Stimulated activated CD4-positive, alpha-beta T cell treated with anti-CD3 and anti-CD28 coated beads, Interleukin-2, amount 100 ng/mL, for 4 hours (primary cell): Measurements from ENCODE around the gene CAV1.

Source experiments
- DNase-seq: peaks from one replicate; pipeline ENCODE4 v3.0.0-alpha.2; 2020; ENCODE audit warnings: low read depth

Gene CAV1

DNA sequence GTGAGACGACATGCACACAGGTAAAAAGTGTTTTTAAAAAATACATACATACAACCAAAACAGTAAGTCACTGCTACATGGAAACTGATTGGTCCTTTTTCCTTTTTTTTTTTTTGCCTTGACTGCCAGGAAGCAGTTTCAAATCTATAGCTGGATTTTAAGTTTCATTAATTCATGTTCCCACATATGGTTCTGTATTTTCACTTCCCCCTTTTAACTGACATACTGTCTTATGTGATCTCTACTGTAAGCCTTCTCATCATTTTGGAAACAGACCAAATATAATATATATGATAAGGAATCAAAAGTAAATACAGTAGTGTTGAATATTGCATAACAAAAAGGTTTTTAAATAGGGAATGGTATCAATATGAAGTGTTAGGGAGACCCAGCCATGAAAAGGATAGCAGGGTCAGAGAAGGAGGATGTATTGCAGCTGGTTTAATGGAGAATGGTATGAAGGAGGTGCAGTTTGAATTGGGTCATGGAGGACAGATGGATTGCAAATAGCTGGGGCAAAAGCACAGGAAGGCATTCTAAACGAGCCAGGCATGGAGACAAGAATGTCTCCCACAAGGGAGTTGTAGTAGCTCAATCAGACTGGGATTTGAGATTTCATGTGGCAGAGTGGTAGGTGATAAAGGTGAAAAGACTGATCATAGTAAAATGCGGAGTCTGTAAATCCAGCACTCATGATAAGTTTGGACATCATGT, 5.4 kb downstream of the CAV1 start:
- DNase-seq: no peak

- no peak for DNase-seq
These were observed 7.4 kb downstream of the CAV1 start for GRCh38 chr7:116532102-116532688.

DNA sequence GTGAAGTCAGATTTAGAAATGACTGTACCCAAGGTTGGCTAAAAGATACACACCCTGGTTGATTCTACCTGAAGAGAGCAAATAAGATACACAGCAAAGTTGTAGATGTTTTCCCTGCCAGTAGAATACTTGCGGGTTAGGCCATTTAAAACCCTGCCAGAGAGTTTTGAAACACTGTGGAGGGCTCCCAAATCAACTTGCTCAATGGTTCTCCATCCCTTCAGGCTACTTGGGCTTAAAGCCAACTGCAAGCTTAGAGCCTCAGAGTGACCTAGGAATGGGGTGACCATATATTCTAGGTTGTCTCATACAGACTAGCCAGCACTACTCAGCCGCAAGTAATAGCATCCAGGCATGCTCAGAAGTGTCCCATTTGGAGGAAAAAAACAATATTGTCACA, 10.0 kb downstream of the CAV1 start:
- DNase-seq: no peak

DNA sequence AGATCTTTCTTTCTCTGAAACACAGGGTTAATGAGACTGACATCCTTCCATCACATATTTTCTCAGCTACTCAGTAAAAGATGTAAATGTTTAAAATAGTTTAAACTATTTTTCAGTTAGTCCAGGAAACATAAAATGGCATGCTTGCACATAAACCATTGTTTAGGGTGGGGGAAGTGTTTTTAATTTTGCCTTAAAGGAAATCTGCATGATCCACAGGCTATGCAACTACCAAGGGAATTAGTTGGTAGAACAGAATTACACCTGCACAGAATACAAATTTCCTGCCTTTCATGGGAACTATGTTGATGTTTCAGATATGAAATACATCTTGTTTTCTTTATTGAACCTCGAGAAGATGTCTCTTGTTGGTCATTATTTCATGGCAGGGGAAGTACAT, 10.6 kb downstream of the CAV1 start:
- no peak for DNase-seq

DNA sequence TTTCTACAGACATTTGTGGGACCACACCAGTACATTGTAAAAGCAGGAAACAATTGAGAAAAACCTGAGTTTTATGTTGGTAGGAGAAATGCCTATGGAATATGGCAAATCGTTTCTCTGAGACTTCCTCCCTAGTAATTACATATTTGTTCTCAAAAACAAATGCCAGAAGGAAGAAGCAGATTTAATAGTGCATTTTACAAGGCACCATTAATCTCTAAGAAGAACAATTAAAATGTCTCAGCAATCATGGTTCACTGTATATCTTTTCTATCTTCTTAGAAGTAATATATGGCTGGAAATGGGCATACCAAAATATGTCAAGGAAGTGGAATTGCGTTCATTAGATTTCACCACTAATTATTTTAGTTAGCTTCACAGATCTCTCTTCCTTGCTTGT, 13.3 kb downstream of the CAV1 start:
- no peak for DNase-seq

DNA sequence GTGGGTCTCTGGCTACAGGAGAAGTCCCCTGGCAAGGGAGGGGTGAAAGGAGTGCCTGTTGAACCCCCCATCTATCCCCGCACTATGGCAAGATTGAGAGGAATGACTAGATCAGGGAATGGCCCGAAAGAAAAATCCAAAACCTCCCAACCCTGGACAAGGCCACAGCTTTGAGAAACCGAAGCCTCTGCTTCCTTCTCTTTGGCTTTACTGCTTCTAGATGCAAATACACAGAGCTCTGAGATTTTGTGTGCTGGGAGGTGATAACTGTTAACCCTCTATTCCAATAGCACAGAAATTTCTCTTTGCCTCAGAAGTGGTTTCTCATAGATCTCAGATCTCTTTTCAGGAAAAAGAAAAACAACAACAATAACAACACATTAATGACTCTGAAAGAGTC, 15.0 kb downstream of the CAV1 start:
- no peak for DNase-seq

DNA sequence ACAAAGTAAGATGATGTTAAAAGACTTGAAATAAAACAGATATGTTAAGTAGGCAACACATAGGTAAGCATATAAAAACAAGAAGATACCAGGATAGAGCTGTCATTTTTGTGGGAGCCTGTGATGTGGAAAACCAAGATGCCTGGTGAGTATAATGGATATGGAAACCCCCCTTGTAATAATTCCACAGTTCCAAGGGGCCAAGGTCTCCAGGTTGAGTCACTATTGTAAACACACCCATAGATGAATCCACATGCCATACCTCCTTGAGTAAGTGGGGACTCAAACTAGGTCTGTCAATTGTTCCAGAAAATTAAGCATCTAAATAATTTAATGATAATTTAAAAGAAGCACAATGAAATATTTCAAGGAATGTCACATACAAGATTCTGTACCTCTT, 15.9 kb downstream of the CAV1 start:
- DNase-seq: no peak

DNA sequence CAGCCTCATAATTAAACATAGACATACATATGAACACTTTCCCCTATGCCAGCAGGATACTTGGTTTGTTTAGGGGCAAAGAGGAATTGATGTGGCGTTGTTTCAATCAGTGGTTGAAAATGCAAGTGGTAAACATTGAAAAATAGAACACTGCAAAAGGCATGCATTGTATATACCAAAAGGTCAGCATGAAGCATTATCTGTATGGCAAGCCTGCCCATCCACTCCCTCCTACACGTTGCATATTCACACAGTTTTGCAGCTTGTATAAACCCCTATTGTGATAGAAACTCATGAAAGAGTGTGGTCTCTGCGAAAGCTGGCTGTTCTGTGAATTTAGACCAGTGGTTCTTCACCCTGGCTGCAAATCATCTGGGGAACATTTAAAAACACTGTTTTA, 17.1 kb downstream of the CAV1 start:
- no peak for DNase-seq

DNA sequence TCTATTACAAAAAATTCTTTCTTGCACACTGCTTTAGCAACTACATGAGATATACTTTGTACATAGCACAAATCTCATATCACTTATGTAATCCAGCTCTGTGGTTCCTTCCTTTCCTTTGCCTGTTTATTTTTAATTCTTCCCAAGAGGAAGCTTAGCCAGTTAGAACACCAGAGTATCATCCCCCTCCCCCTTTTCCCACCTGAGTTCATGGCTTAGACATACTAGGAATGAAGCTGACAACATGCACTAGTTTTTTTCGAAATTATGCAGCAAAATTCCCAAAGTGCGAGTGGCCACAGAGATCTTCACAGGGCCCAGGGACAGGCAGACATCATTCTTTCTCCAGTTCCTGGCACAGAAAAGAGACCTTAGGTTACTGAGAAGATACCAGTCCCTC, 17.8 kb downstream of the CAV1 start:
- no peak for DNase-seq

- no peak for DNase-seq
These were observed 18.8 kb downstream of the CAV1 start for GRCh38 chr7:116543664-116544063.

GRCh38 chr7:116544487-116544886, 19.7 kb downstream of the CAV1 start:
- no peak for DNase-seq

GRCh38 chr7:116545411-116545993, 20.7 kb downstream of the CAV1 start:
- no peak for DNase-seq

DNA sequence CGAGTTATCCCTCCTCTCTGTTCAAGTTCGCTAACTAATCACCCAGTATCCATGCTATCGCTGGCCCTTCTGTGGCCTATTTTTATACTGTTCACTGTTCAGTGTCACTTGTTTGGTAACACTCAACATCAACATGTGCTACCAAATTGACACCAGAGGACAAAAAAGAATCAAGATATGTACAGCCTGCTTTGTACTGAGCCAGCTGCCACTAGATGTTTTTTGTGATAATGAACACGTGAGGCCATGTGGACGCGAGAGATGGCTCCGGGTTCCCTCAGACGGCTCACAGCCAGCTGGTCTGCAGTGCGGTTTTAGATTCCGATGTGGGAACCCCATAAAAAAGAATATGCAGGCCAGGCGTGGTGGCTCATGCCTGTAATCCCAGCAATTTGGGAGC, 21.2 kb downstream of the CAV1 start:
- no peak for DNase-seq

DNA sequence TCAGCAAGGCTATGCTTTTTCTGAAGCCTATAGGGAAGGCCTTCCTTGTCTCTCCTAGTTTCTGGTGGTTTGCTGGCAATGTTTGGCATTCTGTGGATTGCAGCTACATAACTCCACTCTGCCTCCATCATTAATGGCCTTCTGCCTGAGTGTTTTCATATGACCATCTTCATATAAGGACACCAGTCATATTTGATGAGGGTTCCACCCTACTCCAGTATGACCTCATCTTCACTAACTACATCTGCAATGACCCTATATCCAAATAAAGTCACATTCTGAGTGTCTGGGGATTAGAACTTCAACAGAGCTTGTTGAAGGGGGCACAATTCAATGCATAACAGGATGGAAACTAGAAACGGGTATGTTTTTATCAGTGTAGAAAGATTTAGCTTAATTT, 22.1 kb downstream of the CAV1 start:
- no peak for DNase-seq

- no peak for DNase-seq
These were observed 22.5 kb downstream of the CAV1 start for GRCh38 chr7:116547347-116547746.

- DNase-seq: no peak
These were observed 23.7 kb downstream of the CAV1 start for GRCh38 chr7:116548506-116548905.

GRCh38 chr7:116549370-116549769, 24.5 kb downstream of the CAV1 start:
- no peak for DNase-seq

DNA sequence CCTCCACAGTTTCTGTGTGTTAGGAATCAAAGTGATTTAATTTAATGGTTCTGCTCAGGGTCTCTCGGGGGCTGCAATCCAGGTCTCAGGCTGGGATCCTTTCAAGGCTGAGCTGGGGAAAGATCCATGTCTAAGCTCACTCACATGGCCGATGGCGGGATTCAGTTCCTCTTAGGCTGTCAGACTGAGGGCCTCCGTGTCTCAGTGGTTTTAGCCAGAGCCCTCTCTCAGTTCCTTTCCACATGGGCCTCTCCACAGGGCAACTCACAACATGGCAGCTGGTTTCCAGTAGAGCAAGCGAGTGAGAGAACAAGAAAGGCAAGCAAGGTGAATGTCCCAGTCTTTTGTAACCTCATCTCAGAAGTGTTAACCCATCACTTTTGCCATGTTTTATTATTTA, 26.9 kb downstream of the CAV1 start:
- DNase-seq: no peak

- no peak for DNase-seq
These were observed 27.8 kb downstream of the CAV1 start for GRCh38 chr7:116552602-116553001.

DNA sequence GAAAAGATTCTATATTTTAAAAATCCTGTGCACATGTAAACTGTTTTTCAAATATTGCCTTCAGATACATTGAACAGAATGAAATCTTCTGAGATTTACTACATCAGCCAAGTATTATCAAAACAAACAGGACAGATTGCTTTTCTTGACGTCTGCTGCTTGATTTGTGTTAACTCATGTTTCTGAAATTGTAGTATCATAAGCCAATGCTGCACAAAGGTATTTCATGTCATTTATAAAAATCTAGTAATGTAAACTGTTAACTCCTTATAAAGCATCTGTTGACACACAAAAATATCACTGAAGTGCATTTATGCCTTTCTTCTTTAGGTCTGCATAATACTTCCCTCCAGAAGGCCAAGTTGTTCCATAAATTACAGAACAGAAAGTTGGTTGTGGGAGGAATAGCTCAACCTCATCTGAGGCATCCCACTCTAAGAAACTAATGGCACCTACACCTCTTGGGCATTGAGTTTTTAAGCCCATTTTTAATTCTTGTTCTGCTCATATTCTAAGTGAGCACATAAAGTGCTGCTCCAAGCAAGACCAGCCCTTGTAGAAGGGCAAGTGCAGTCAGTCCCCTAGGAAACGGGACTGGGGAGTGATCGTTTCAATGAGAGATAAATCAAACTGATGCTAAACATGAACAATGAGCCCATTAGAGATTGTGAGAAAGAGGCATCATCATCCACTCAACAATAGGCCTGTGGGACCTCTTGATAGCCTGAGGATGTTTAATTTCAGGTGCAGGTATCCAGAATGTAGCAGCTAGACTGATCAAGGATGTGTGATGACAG, 28.5 kb downstream of the CAV1 start:
- no peak for DNase-seq

DNA sequence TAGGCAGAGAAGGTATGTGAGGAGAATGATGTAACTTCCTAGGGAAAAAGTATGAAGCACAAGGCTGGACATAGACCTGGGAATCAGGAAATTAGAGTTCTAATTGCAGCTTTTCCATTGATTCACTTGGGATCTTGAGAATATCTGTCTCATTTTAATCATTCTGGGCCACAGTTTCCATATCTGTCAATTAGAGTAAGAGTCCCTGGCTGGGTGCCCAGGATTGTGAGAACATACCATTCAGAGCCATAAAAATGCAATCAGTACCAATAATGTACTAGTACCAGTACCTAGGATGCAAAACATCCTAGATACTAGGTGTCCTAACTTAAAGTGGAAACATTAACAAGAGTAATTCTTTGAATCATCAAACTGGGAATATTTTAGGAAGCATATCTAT, 29.6 kb downstream of the CAV1 start:
- DNase-seq: no peak

GRCh38 chr7:116554911-116555310, 30.1 kb downstream of the CAV1 start:
- DNase-seq: no peak

DNA sequence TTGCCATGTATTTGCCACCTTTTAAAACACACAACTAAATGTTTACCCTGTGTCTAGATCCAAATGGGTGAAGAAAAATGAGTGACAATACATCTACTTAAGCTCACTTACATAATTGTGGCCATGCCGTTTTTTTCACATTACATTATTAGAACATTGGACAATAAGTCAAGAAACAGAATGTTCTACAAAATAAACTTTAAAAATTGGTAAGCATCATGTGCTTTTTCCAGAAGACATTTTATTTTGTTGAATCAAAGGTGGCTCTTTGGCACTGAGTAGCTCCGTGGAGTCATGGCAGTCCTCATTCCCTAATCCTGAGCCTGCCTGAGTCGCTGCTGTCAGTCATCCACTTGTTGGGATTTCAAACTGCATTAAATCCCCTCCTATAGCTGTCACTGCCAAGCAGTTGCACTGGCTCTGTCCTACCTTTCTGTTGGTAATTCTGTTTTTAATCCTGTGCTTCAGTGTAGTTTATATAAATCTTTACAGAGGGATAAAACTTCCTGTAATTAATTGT, 32.3 kb downstream of the CAV1 start:
- no peak for DNase-seq
